GM12801 (cell line): ENCODE data around the gene ZDHHC14.

Experiments
- TF ChIP-seq, protein P1 (sequence below): IDR thresholded peaks from one replicate; pipeline ENCODE4 v1.5.1; 2011; ENCODE audit warnings: control low read depth; ENCODE audit not compliant: insufficient read length; ENCODE audit errors: extremely low read depth

ZDHHC14 gene

DNA sequence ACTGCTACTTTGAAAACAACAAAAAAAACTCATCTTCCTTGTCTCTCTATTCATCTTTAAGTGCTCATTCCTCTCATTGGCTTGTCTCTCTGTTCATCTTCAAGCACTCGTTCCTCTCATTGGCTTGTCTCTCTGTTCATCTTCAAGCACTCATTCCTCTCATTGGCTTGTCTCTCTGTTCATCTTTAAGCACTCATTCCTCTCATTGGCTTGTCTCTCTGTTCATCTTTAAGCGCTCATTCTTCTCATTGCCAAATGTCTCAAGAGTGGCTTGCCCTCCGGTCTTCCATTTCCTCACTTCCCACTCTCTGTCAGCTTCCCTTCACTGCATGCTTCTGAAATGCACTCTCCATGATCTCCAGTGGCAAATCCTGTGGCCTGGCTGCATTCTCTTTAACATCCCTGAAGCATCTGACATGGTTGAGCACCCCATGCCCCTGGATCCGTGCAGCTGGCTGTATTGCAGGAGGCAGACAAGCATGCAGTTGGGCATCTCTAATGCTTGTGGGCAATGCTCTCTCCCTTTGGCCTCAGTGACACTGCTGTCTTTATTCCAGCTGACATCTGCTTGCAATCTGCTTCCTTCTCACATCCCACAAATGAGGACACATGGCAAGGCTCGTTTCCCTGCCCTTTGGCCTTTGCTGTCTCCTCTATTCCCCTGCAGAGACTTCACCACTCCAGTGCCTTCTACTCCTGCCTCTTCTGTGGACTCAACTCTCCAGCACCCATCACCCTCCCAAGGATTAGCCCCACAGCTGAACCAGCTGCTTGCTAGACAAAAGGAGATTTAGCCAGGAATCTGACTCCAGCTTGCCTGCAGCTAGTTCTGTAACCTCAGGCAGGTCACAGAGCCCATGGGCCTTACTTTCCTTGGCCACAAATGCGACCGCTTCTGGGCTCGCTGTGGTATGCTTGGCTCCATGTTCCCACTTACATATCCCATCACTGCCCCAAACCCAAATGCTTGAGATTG is 298.9 kb downstream of the ZDHHC14 start:
- TF ChIP-seq, protein P1, sequence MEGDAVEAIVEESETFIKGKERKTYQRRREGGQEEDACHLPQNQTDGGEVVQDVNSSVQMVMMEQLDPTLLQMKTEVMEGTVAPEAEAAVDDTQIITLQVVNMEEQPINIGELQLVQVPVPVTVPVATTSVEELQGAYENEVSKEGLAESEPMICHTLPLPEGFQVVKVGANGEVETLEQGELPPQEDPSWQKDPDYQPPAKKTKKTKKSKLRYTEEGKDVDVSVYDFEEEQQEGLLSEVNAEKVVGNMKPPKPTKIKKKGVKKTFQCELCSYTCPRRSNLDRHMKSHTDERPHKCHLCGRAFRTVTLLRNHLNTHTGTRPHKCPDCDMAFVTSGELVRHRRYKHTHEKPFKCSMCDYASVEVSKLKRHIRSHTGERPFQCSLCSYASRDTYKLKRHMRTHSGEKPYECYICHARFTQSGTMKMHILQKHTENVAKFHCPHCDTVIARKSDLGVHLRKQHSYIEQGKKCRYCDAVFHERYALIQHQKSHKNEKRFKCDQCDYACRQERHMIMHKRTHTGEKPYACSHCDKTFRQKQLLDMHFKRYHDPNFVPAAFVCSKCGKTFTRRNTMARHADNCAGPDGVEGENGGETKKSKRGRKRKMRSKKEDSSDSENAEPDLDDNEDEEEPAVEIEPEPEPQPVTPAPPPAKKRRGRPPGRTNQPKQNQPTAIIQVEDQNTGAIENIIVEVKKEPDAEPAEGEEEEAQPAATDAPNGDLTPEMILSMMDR: no peak

DNA sequence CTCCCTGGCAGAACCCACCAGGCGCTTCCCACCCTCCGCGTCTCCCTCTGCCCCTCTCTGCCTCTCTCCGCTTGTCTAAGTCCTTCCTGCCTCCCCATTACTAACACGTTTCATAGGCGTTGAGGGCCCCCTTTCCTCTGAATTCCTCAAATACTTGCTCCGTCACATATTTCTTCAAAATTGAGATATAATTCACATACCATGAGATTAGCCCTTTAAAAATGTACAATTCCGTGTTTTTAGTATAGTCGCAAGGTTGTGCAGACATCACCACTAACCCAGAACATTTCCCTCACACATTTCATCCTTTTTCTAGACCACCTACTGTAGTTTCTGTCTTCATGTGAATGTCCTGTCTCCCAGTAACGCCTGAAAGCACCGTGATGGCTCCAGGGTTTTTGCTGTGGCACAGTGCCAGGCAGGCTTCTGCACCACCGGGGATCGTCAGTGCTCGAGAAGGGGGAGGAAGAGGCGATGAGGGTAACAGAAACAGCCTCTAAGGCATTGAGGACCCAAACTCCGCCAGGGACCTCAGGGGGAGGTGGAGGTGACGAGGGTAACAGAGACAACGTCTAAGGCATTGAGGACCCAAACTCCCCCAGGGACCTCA is 300.2 kb downstream of the ZDHHC14 start:
- TF ChIP-seq, protein P1: no peak

DNA sequence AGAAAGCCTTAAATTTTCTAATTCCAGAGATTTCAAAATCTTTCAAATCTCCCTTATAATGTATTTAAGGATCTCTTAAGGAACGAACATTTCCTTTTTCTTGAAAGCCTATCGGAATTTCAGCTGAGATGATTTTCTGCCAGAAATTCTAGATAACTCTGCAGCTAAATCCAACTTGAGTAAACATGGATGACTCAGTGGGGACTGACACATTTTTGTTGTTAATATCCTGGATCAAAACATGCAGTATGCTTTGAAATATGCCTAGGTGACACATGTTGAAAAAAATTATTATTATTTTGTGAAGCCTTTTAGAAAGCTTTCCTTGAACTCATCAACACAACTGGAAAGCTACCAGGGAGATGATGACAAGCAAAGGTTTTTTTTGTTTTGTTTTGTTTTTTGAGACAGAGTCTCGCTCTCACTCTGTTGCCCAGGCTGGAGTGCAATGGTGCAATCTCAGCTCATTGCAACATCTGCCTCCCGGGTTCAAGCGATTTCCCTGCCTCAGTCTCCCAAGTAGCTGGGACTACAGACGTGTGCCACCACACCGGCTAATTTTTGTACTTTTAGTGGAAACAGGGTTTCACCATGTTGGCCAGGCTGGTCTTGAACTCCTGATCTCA is 302.0 kb downstream of the ZDHHC14 start:
- TF ChIP-seq, protein P1: no peak

DNA sequence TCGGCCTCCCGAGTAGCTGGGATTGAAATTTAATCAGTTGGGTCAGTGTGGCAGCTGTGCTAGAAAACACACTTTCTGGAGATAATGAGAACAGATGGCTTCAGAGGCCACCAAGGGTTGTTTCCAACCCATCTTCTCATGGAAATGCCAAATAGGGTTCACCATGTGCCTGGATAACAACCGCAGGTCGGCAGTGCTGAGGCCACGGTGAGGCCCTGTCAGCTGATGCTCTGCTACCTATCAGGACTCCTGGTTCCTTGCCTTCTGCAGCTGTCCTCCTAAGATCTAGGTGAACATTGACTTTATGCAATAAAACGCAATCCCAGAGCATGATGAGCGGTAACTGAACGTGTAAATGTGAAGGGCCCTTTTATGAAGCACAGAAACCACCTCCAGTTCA is 302.7 kb downstream of the ZDHHC14 start:
- TF ChIP-seq, protein P1: no peak

DNA sequence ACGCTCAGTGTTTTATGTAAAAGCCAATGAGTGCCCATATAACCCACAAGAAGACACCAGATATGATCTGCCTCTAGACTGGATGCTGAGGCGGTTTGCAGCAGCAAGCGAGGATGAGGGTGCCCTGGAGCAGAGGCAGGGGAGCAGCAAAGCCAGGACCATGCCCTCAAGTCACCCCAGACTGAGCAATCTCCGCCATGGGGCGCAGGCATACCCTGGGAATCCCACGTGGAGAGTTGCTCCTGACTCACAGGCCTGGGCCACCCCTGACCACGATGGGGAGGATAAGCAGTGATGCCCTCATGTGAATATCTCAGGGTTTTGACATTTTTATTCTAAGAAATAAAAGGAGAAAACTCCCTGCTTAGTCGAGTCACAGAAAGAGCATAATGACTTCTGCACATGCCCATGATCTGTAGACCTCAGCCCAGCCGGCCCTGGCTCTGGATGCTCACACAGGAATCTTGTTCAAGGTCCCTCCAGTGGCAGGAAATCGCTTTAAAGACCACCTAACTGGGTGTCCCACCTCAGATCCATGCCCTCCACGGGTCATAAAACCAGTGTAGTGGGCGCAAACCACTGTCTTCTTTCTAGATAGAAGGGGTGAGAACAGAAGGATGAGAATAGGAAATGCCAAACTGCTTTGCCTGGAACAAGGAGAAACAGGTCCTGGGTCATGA is 303.8 kb downstream of the ZDHHC14 start:
- TF ChIP-seq, protein P1: no peak

DNA sequence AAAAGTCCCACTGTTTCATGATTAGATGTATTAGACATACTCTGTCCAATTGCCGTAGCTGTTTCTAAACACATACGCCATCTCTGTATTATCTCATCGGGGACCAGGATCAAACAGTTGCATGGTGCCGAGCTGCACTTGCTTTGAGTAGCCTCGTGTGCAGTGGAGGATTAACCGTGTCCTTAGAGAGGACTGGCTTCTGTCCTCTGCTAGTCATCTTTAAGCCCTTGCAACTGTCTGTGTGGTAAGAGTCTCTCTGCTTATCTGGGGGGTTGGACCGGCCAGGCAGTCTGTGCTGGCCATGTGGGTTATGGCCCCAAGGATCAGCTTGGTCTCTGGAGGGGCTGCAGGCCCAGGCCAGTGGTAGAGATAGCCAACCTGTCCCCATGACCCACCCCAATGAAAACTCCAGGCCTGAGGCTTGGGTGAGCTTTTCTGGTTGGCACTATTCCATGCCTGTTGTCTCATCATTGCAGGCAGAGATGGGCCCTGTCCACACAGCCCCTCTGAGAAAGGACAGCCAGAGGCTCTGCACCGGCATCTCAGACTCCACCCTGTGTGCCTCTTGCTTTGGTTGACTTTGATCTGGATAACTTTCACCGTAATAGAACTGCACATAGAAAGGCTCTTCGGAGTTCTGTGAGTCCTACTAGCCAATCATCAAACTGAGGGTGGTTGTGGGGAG is 304.7 kb downstream of the ZDHHC14 start:
- TF ChIP-seq, protein P1: no peak
